ENCODE results near the gene TMEM37. TPM values are rescaled to one million over a fixed set of nuclear protein-coding genes. Genes with fewer than 3 reads are reported as not detected.

TMEM37 gene
- total RNA-seq, 1 experiment from 2014 or later: 2.3 TPM

DNA sequence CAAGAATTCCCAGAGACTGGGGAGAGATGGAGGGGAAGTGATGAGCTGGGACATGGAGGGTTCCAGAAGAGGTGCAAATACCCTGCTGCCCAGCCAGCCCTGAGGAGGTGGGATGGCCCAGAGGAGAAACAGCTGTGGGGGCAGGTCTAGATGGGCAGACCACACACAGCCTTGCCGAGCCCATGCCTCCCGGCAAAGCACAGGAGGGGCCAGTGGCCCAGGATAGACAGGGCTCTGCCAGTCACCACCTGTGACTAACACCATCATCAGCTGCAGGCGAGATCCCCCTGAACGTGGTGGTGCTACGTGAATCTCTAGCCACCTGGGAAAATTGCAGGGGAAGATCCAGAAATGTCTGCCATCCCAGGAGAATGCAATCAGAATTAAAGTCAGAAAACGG is 53.2 kb downstream of the TMEM37 start:
- Histone ChIP-seq H3K4me2 (ENCODE audit: low read length) (no peak overlapping the region), H2AFZ (ENCODE audit: low read depth, low read length, poor library complexity, severe bottlenecking) (no peak overlapping the region), H3K9me3 (ENCODE audit: control insufficient read depth in 1 of 2, insufficient read depth in 1 of 2, low read depth in 1 of 2, low read length in 2 of 2) (no peaks in the 10 kb centered on the region), H3K27me3 (ENCODE audit: insufficient read depth, low read length) (no peaks in the 10 kb centered on the region), H3K27ac (ENCODE audit: low read depth, low read length) (no peak overlapping the region), H3K9me2 (ENCODE audit: insufficient read depth) (no peaks in the 10 kb centered on the region), H3K79me2 (ENCODE audit: insufficient read depth, low read length) (no peaks in the 10 kb centered on the region), H3K4me3 (replicated peaks in 1 of 2; ENCODE audit: low read depth in 1 of 2, low read length in 2 of 2) (no peak overlapping the region), H3K36me3 (ENCODE audit: control insufficient read depth in 1 of 2, insufficient read depth in 2 of 2, low read length in 2 of 2) (no peaks in the 10 kb centered on the region), H4K20me1 (ENCODE audit: insufficient read depth) (no peaks in the 10 kb centered on the region), H3K9ac (ENCODE audit: low read length) (no peak overlapping the region), H3K4me1 (ENCODE audit: control insufficient read depth in 1 of 2, insufficient read depth in 2 of 2, low read length in 2 of 2) (no peaks in the 10 kb centered on the region)
- BruUV-seq (replicated peaks): no TSS peak
- ChIA-PET CTCF (interaction anchor here (2.3 kb wide), 1 partner anchor 8 kb away, joined by 6 read pairs; no protein-coding TSS in a partner anchor), RAD21 (ENCODE audit: low non-redundant PET in 1 of 2, low total read pairs in 2 of 2, uncharacterized antibody in 2 of 2, unreplicated experiment in 2 of 2) (no interaction called here), POLR2A (no interaction called here)
- TF ChIP-seq YY1 (IDR thresholded peaks at IDR 0.05; ENCODE audit: extremely low read depth, insufficient replicate concordance, low read depth, low read length) (no peak), RAD21 (IDR thresholded peaks at IDR 0.05; ENCODE audit: low read depth) (no peak), ELF1 (IDR thresholded peaks at IDR 0.05; ENCODE audit: borderline replicate concordance, low read depth) (no peak), POLR2AphosphoS5 (IDR thresholded peaks at IDR 0.05; ENCODE audit: low read depth, low read length) (no peak), SP1 (IDR thresholded peaks at IDR 0.05; ENCODE audit: low read depth) (no peak), CEBPB (IDR thresholded peaks at IDR 0.05; ENCODE audit: low read depth) (no peak), SRF (IDR thresholded peaks at IDR 0.05; ENCODE audit: low read depth) (no peak), EZH2phosphoT487 (IDR thresholded peaks at IDR 0.05; ENCODE audit: borderline replicate concordance) (no peak), EZH2 (IDR thresholded peaks at IDR 0.05) (no peak), TCF7L2 (IDR thresholded peaks at IDR 0.05; ENCODE audit: borderline replicate concordance, extremely low read depth, insufficient read depth, insufficient read length) (no peak), EGR1 (IDR thresholded peaks at IDR 0.05; ENCODE audit: low read depth) (no peak), JUND (IDR thresholded peaks at IDR 0.05) (no peak), CBX3 (IDR thresholded peaks at IDR 0.05; ENCODE audit: low read depth) (no peak), FOSL1 (IDR thresholded peaks at IDR 0.05; ENCODE audit: low read depth) (no peak)
- TF ChIP-seq, protein P1, sequence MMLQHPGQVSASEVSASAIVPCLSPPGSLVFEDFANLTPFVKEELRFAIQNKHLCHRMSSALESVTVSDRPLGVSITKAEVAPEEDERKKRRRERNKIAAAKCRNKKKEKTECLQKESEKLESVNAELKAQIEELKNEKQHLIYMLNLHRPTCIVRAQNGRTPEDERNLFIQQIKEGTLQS (IDR thresholded peaks at IDR 0.05): no peak
- DNase-seq (ENCODE audit: low read depth, low spot score) (no peak), ATAC-seq (no peak)
- intact Hi-C loops (cut with micrococcal nuclease): no loop called here

Data from HCT116 (cell line).